ENCODE data around the gene FBXO15.

The FBXO15 gene

GRCh38 chr18:74126684-74127655 lies 20.7 kb downstream of the FBXO15 start:
- Histone ChIP-seq H3K27ac (ENCODE audit: poor library complexity, severe bottlenecking) (no peak overlapping the region), H3K9me3 (ENCODE audit: severe bottlenecking) (no peaks in the 10 kb centered on the region), H3K27me3 (ENCODE audit: insufficient read depth, poor library complexity, severe bottlenecking) (peaks cover 2% of the 10 kb centered on the region), H3K4me1 (ENCODE audit: insufficient read depth, poor library complexity, severe bottlenecking) (no peaks in the 10 kb centered on the region), H3K4me3 (ENCODE audit: severe bottlenecking) (no peak overlapping the region), H3K36me3 (ENCODE audit: low read depth) (no peaks in the 10 kb centered on the region)
- TF ChIP-seq CTCF (IDR thresholded peaks at IDR 0.05; ENCODE audit: poor library complexity, severe bottlenecking), result no peak
- DNase-seq (ENCODE audit: low spot score), result no peak
- no peak for ATAC-seq (ENCODE audit: low read depth)

GRCh38 chr18:74124642-74125041 lies 23.0 kb downstream of the FBXO15 start:
- H3K27ac ChIP-seq (ENCODE audit: poor library complexity, severe bottlenecking), result no peak overlapping the region
- H3K27me3 ChIP-seq (ENCODE audit: insufficient read depth, poor library complexity, severe bottlenecking), result peaks cover 2% of the 10 kb centered on the region
- TF ChIP-seq CTCF (IDR thresholded peaks at IDR 0.05; ENCODE audit: poor library complexity, severe bottlenecking), result no peak
- H3K9me3 ChIP-seq (ENCODE audit: severe bottlenecking), result no peaks in the 10 kb centered on the region
- DNase-seq (ENCODE audit: low spot score) (no peak), ATAC-seq (ENCODE audit: low read depth) (no peak)
- H3K4me3 ChIP-seq (ENCODE audit: severe bottlenecking), result no peak overlapping the region
- no peaks in the 10 kb centered on the region for H3K4me1 ChIP-seq (ENCODE audit: insufficient read depth, poor library complexity, severe bottlenecking)
- no peaks in the 10 kb centered on the region for H3K36me3 ChIP-seq (ENCODE audit: low read depth)

- ATAC-seq (ENCODE audit: low read depth), result no peak
- H3K36me3 ChIP-seq (ENCODE audit: low read depth), result no peaks in the 10 kb centered on the region
- H3K4me1 ChIP-seq (ENCODE audit: insufficient read depth, poor library complexity, severe bottlenecking), result no peaks in the 10 kb centered on the region
- H3K27ac ChIP-seq (ENCODE audit: poor library complexity, severe bottlenecking), result no peak overlapping the region
- no peak overlapping the region for H3K4me3 ChIP-seq (ENCODE audit: severe bottlenecking)
- no peak for TF ChIP-seq CTCF (IDR thresholded peaks at IDR 0.05; ENCODE audit: poor library complexity, severe bottlenecking)
- H3K27me3 ChIP-seq (ENCODE audit: insufficient read depth, poor library complexity, severe bottlenecking), result no peaks in the 10 kb centered on the region
- no peak for DNase-seq (ENCODE audit: low spot score)
- no peaks in the 10 kb centered on the region for H3K9me3 ChIP-seq (ENCODE audit: severe bottlenecking)
Observed at GRCh38 chr18:74123200-74123599, 24.4 kb downstream of the FBXO15 start.

GRCh38 chr18:74116633-74117554 lies 30.7 kb downstream of the FBXO15 start:
- Histone ChIP-seq H3K27ac (ENCODE audit: poor library complexity, severe bottlenecking) (no peak overlapping the region), H3K36me3 (ENCODE audit: low read depth) (no peaks in the 10 kb centered on the region), H3K4me3 (ENCODE audit: severe bottlenecking) (no peak overlapping the region), H3K9me3 (ENCODE audit: severe bottlenecking) (no peaks in the 10 kb centered on the region), H3K4me1 (ENCODE audit: insufficient read depth, poor library complexity, severe bottlenecking) (no peaks in the 10 kb centered on the region), H3K27me3 (ENCODE audit: insufficient read depth, poor library complexity, severe bottlenecking) (no peaks in the 10 kb centered on the region)
- DNase-seq (ENCODE audit: low spot score), result no peak
- TF ChIP-seq CTCF (IDR thresholded peaks at IDR 0.05; ENCODE audit: poor library complexity, severe bottlenecking), result peak; percentile 76
- ATAC-seq (ENCODE audit: low read depth), result no peak
